ENCODE measurements around the gene PCDH9. TPM values are rescaled to one million over a fixed set of nuclear protein-coding genes. Genes with fewer than 3 reads are reported as not detected.

Gene PCDH9
- total RNA-seq, 2 donors from 2014 or later, result 0.95 to 1.8 TPM

DNA sequence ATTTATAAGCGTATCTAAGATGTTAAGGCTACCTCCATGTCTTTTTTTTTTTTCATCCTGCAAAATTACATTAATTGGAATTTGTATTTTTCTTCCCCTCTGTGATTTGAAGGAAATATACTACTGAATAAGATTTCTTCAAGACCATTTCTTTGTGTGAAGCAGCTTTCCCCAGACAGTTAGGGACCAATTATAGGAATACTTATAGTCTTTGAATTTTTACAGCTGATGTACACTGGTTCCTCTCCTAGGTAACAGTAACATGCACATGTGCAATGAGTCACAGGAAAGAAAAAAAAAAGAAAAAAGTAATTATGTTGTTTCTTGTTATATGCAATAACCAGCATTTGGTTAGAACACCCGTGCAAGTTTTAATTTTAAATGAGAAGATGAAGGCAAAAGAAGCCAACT lies 82.0 kb downstream of the PCDH9 start:
- Histone ChIP-seq H3K9ac (ENCODE audit: extremely low read depth, low read length, poor library complexity, severe bottlenecking) (no peak overlapping the region), H3K27ac (ENCODE audit: low read depth, low read length) (peak overlapping the region; percentile 67)
- H3K27ac Mint-ChIP-seq, result no peak overlapping the region

GRCh38 chr13:67147342-67148133 lies 82.6 kb downstream of the PCDH9 start:
- Histone ChIP-seq H3K4me3 (ENCODE audit: low read length) (no peak overlapping the region), H3K27me3 (ENCODE audit: control insufficient read depth, insufficient read depth, low read length, poor library complexity, severe bottlenecking) (no peaks in the 10 kb centered on the region), H3K9me3 (ENCODE audit: control insufficient read depth, low read length) (no peaks in the 10 kb centered on the region), H3K9ac (ENCODE audit: extremely low read depth, low read length, poor library complexity, severe bottlenecking) (no peak overlapping the region), H3K27ac (ENCODE audit: low read depth, low read length) (peak overlapping the region; percentile 67), H3K4me1 (ENCODE audit: control insufficient read depth, insufficient read depth, low read length) (no peaks in the 10 kb centered on the region), H3K36me3 (ENCODE audit: control insufficient read depth, insufficient read depth, low read length) (no peaks in the 10 kb centered on the region)
- 55 to 68% methylated on average over 4 to 6 of the region's 6 CpGs for WGBS, 2 experiments (ENCODE audit: insufficient coverage in 1 of 2, insufficient read length in 1 of 2)
- TF ChIP-seq, protein P1, sequence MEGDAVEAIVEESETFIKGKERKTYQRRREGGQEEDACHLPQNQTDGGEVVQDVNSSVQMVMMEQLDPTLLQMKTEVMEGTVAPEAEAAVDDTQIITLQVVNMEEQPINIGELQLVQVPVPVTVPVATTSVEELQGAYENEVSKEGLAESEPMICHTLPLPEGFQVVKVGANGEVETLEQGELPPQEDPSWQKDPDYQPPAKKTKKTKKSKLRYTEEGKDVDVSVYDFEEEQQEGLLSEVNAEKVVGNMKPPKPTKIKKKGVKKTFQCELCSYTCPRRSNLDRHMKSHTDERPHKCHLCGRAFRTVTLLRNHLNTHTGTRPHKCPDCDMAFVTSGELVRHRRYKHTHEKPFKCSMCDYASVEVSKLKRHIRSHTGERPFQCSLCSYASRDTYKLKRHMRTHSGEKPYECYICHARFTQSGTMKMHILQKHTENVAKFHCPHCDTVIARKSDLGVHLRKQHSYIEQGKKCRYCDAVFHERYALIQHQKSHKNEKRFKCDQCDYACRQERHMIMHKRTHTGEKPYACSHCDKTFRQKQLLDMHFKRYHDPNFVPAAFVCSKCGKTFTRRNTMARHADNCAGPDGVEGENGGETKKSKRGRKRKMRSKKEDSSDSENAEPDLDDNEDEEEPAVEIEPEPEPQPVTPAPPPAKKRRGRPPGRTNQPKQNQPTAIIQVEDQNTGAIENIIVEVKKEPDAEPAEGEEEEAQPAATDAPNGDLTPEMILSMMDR (conservative IDR thresholded peaks at IDR 0.05), result no peak
- H3K4me1 Mint-ChIP-seq, result peaks cover 12% of the 10 kb centered on the region
- no peaks in the 10 kb centered on the region for H3K36me3 Mint-ChIP-seq (ENCODE audit: low read depth)
- DNase-seq, result no peak
- no peak overlapping the region for H3K27ac Mint-ChIP-seq
- no peaks in the 10 kb centered on the region for H3K9me3 Mint-ChIP-seq
- H3K27me3 Mint-ChIP-seq (ENCODE audit: insufficient read depth), result no peaks in the 10 kb centered on the region
- H3K4me3 Mint-ChIP-seq, result no peak overlapping the region

More for the DNA sequence above, 82.0 kb downstream of the PCDH9 start:
- Histone ChIP-seq H3K4me1 (ENCODE audit: control insufficient read depth, insufficient read depth, low read length) (no peaks in the 10 kb centered on the region), H3K4me3 (ENCODE audit: low read length) (no peak overlapping the region), H3K27me3 (ENCODE audit: control insufficient read depth, insufficient read depth, low read length, poor library complexity, severe bottlenecking) (no peaks in the 10 kb centered on the region), H3K9me3 (ENCODE audit: control insufficient read depth, low read length) (no peaks in the 10 kb centered on the region), H3K36me3 (ENCODE audit: control insufficient read depth, insufficient read depth, low read length) (no peaks in the 10 kb centered on the region)
- 87% methylated on average over 2 of the region's 2 CpGs; no CpG with 5 or more reads in 1 of the 2 experiments for WGBS, 2 experiments (ENCODE audit: insufficient coverage in 1 of 2, insufficient read length in 1 of 2)
- H3K27me3 Mint-ChIP-seq (ENCODE audit: insufficient read depth), result no peaks in the 10 kb centered on the region
- no peaks in the 10 kb centered on the region for H3K36me3 Mint-ChIP-seq (ENCODE audit: low read depth)
- no peaks in the 10 kb centered on the region for H3K9me3 Mint-ChIP-seq
- no peak for DNase-seq
- H3K4me3 Mint-ChIP-seq, result no peak overlapping the region
- H3K4me1 Mint-ChIP-seq, result peaks cover 12% of the 10 kb centered on the region
- TF ChIP-seq, protein P1 (conservative IDR thresholded peaks at IDR 0.05), result no peak

DNA sequence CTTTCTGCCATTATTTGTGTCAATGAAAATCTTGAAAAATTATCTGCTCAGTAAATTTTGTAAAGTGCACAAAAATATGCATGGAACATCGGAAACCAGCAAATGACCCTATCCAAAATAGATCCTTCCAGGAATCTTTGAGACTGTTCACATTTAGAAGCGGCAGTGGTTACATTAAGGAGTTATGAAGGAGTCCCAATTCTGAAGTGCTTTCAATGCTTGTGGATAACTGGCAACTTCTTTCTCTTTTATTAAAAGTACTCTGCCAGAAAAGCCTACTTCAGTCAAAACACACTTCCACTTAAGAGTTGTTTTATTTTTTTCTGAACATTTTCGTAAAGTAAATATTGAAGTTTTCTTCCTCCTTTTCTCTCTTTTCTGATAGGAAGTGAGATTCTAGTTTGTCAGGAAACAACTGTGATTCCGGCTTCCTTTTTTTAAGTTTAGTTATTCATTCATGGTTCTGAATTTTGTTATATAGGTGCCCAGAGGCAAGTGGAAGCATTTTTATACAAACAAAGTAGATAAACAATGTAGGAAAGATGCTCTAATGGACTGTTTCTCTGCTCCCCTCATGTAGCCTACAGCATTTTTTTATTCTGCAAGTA lies 83.5 kb downstream of the PCDH9 start:
- no peaks in the 10 kb centered on the region for H3K36me3 Mint-ChIP-seq (ENCODE audit: low read depth)
- H3K27ac Mint-ChIP-seq, result no peak overlapping the region
- H3K27me3 Mint-ChIP-seq (ENCODE audit: insufficient read depth), result no peaks in the 10 kb centered on the region
- DNase-seq, result no peak
- H3K4me1 Mint-ChIP-seq, result peaks cover 12% of the 10 kb centered on the region
- Histone ChIP-seq H3K9me3 (ENCODE audit: control insufficient read depth, low read length) (no peaks in the 10 kb centered on the region), H3K27ac (ENCODE audit: low read depth, low read length) (peak overlapping the region; percentile 67), H3K27me3 (ENCODE audit: control insufficient read depth, insufficient read depth, low read length, poor library complexity, severe bottlenecking) (no peaks in the 10 kb centered on the region), H3K9ac (ENCODE audit: extremely low read depth, low read length, poor library complexity, severe bottlenecking) (no peak overlapping the region), H3K4me3 (ENCODE audit: low read length) (no peak overlapping the region), H3K4me1 (ENCODE audit: control insufficient read depth, insufficient read depth, low read length) (no peaks in the 10 kb centered on the region), H3K36me3 (ENCODE audit: control insufficient read depth, insufficient read depth, low read length) (no peaks in the 10 kb centered on the region)
- no peaks in the 10 kb centered on the region for H3K9me3 Mint-ChIP-seq
- 97 to 100% methylated on average over 2 of the region's 4 CpGs for WGBS, 2 experiments (ENCODE audit: insufficient coverage in 1 of 2, insufficient read length in 1 of 2)
- TF ChIP-seq, protein P1 (conservative IDR thresholded peaks at IDR 0.05), result no peak
- no peak overlapping the region for H3K4me3 Mint-ChIP-seq
